Common myeloid progenitor, CD34-positive (primary cell): ENCODE results near the gene CHST13.
A peak's percentile ranks its signal among the peaks of the same experiment; 100 is the strongest.

Experiments
- CTCF ChIA-PET: fragments of 350-600 bp; sonication (Branson Sonifier 250); formaldehyde crosslinking; loops from one replicate; lab custom pipeline; 2021; ENCODE audit warnings: antibody characterized with exemption; lab: Charles Lee
- POLR2A ChIA-PET: fragments of 350-600 bp; sonication (Branson Sonifier 250); formaldehyde crosslinking; loops from one replicate; lab custom pipeline; 2021; ENCODE audit warnings: antibody characterized with exemption; lab: Charles Lee
- DNase-seq, 3 donors: peaks; one replicate each; pipeline versions ENCODE4 v3.0.0 to v3.0.0-alpha.2; 2013
- H3K27ac ChIP-seq, 2 experiments: 1 replicate in 1 of 2; 2 replicates in 1 of 2; pipeline ENCODE4 v1.7.0; 2013; ENCODE audit warnings: inconsistent platforms in 2 of 2, low read length in 2 of 2, mild to moderate bottlenecking in 2 of 2, low read depth in 1 of 2, moderate library complexity in 1 of 2; ENCODE audit not compliant: severe bottlenecking in 2 of 2, insufficient read depth in 1 of 2, poor library complexity in 1 of 2
- H3K27me3 ChIP-seq, 5 experiments: replicated peaks in 2 of 5; 1 replicate in 3 of 5; 2 replicates in 2 of 5; pipeline versions ENCODE4 v1.6.1 to v1.7.0; 2013; ENCODE audit warnings: low read length in 4 of 5, mild to moderate bottlenecking in 2 of 5, moderate library complexity in 2 of 5, inconsistent platforms in 1 of 5; ENCODE audit not compliant: insufficient read depth in 5 of 5, control insufficient read depth in 4 of 5
- H3K36me3 ChIP-seq, 4 experiments: 1 replicate in 2 of 4; 2 replicates in 2 of 4; pipeline versions ENCODE4 v1.6.1 to v1.7.0; 2013; ENCODE audit warnings: low read length in 3 of 4, control low read depth in 1 of 4, mild to moderate bottlenecking in 1 of 4; ENCODE audit not compliant: control insufficient read depth in 4 of 4, insufficient read depth in 4 of 4
- H3K4me1 ChIP-seq, 4 experiments: 1 replicate in 3 of 4; 2 replicates in 1 of 4; pipeline versions ENCODE4 v1.6.1 to v1.7.1; 2013; ENCODE audit warnings: low read length in 3 of 4, mild to moderate bottlenecking in 3 of 4, control low read depth in 1 of 4, inconsistent platforms in 1 of 4, moderate library complexity in 1 of 4; ENCODE audit not compliant: control insufficient read depth in 4 of 4, insufficient read depth in 4 of 4; ENCODE audit errors: control extremely low read depth in 1 of 4
- H3K4me3 ChIP-seq, 7 experiments: 1 replicate in 4 of 7; 2 replicates in 3 of 7; pipeline versions ENCODE4 v1.5.1 to v1.7.0; 2013; ENCODE audit warnings: mild to moderate bottlenecking in 7 of 7, low read length in 6 of 7, moderate library complexity in 6 of 7, inconsistent platforms in 2 of 7, low read depth in 2 of 7, control low read depth in 1 of 7; ENCODE audit not compliant: insufficient read depth in 4 of 7, control insufficient read depth in 1 of 7; ENCODE audit errors: extremely low read depth in 1 of 7
- H3K9me3 ChIP-seq, 5 experiments: 1 replicate in 4 of 5; 2 replicates in 1 of 5; pipeline versions ENCODE4 v1.6.1 to v1.7.1; 2013; ENCODE audit warnings: low read length in 4 of 5, mild to moderate bottlenecking in 2 of 5, inconsistent platforms in 1 of 5, low read depth in 1 of 5, moderate library complexity in 1 of 5; ENCODE audit not compliant: control insufficient read depth in 4 of 5, insufficient read depth in 2 of 5; ENCODE audit errors: control extremely low read depth in 1 of 5
- WGBS: methylation state at CpG from one replicate; pipeline ENCODE4 v1.1.5; 2013; ENCODE audit not compliant: insufficient coverage; 5-methylcytosine and 5-hydroxymethylcytosine counted together

Gene CHST13

GRCh38 chr3:126525091-126525852 lies 1.3 kb downstream of the CHST13 start:
- Histone ChIP-seq H3K36me3 (no peaks in the 10 kb centered on the region), H3K4me3 (peak overlapping the region in 6 of 7 experiments; percentile 49 to 86 (median 70)), H3K9me3 (no peaks in the 10 kb centered on the region), H3K4me1 (peaks cover 4 to 77% (median 75%) of the 10 kb centered on the region in 4 experiments), H3K27me3 (no peaks in the 10 kb centered on the region), H3K27ac (peak overlapping the region in 1 of 2 experiments; percentile 15)
- no peak for DNase-seq
- ChIA-PET POLR2A (no interaction called here), CTCF (interaction anchor here (0.7 to 3.7 kb wide), 5 partner anchors 25 to 131 kb away, joined by 3 to 36 read pairs (median 4); no protein-coding TSS in a partner anchor)
- 76% methylated on average over 8 of the region's 12 CpGs for WGBS

- 94% methylated on average over 3 of the region's 8 CpGs for WGBS
- Histone ChIP-seq H3K36me3 (no peaks in the 10 kb centered on the region), H3K4me3 (peak overlapping the region in 1 of 7 experiments; percentile 40), H3K27ac (no peak overlapping the region), H3K4me1 (peaks cover 4 to 85% (median 83%) of the 10 kb centered on the region in 4 experiments), H3K27me3 (no peaks in the 10 kb centered on the region), H3K9me3 (no peaks in the 10 kb centered on the region)
- CTCF ChIA-PET = interaction anchor here (0.7 to 2.3 kb wide), 10 partner anchors 12 to 130 kb away, joined by 3 to 7 read pairs (median 4); partner anchors contain the start of gene ZXDC
- POLR2A ChIA-PET = no interaction called here
- DNase-seq = no peak
These were observed 2.1 kb downstream of the CHST13 start for GRCh38 chr3:126525853-126526667.

- H3K4me3 ChIP-seq = no peak overlapping the region
- H3K27ac ChIP-seq = no peak overlapping the region
- WGBS = 63% methylated on average over 5 of the region's 7 CpGs
- ChIA-PET CTCF (interaction anchor here (0.8 to 2.3 kb wide), 10 partner anchors 11 to 84 kb away, joined by 3 to 7 read pairs (median 4); partner anchors contain the start of gene ZXDC), POLR2A (no interaction called here)
- DNase-seq = no peak
- H3K9me3 ChIP-seq = no peaks in the 10 kb centered on the region
- H3K27me3 ChIP-seq = no peaks in the 10 kb centered on the region
- H3K4me1 ChIP-seq = peaks cover 9 to 91% (median 88%) of the 10 kb centered on the region in 4 experiments
- no peaks in the 10 kb centered on the region for H3K36me3 ChIP-seq
These were observed 2.7 kb downstream of the CHST13 start for GRCh38 chr3:126526668-126527005.

- CTCF ChIA-PET = interaction anchor here (0.8 to 2.3 kb wide), 11 partner anchors 8 to 84 kb away, joined by 3 to 8 read pairs (median 4); partner anchors contain the start of gene ZXDC
- no peak overlapping the region for H3K27ac ChIP-seq
- no peak overlapping the region for H3K4me3 ChIP-seq
- no peaks in the 10 kb centered on the region for H3K36me3 ChIP-seq
- H3K4me1 ChIP-seq = peaks cover 9 to 94% (median 89%) of the 10 kb centered on the region in 4 experiments
- POLR2A ChIA-PET = no interaction called here
- no peak for DNase-seq
- H3K9me3 ChIP-seq = no peaks in the 10 kb centered on the region
- 95% methylated on average over 7 of the region's 7 CpGs for WGBS
- no peaks in the 10 kb centered on the region for H3K27me3 ChIP-seq
These were observed 3.1 kb downstream of the CHST13 start for GRCh38 chr3:126527006-126527405.

GRCh38 chr3:126527455-126528211 lies 3.7 kb downstream of the CHST13 start:
- no peaks in the 10 kb centered on the region for H3K9me3 ChIP-seq
- H3K27ac ChIP-seq = no peak overlapping the region
- no peaks in the 10 kb centered on the region for H3K36me3 ChIP-seq
- H3K4me1 ChIP-seq = peaks cover 9 to 96% (median 90%) of the 10 kb centered on the region in 4 experiments
- ChIA-PET CTCF (interaction anchor here (1.0 to 2.3 kb wide), 9 partner anchors 8 to 80 kb away, joined by 3 to 8 read pairs (median 4); partner anchors contain the start of gene ZXDC), POLR2A (no interaction called here)
- peak in 1 of 3 donors; percentile 64 for DNase-seq
- WGBS = 62% methylated on average over 5 of the region's 6 CpGs
- H3K4me3 ChIP-seq = no peak overlapping the region
- no peaks in the 10 kb centered on the region for H3K27me3 ChIP-seq

- ChIA-PET POLR2A (no interaction called here), CTCF (interaction anchor here (1.1 to 2.2 kb wide), 4 partner anchors 9 to 22 kb away, joined by 3 to 8 read pairs (median 4); no protein-coding TSS in a partner anchor)
- H3K4me1 ChIP-seq = peaks cover 13 to 97% (median 87%) of the 10 kb centered on the region in 4 experiments
- H3K27ac ChIP-seq = no peak overlapping the region
- no peaks in the 10 kb centered on the region for H3K9me3 ChIP-seq
- no peak for DNase-seq
- no peaks in the 10 kb centered on the region for H3K36me3 ChIP-seq
- H3K27me3 ChIP-seq = no peaks in the 10 kb centered on the region
- WGBS = 95% methylated on average over 4 of the region's 5 CpGs
- H3K4me3 ChIP-seq = no peak overlapping the region
These were observed 4.5 kb downstream of the CHST13 start for GRCh38 chr3:126528419-126528799.
